Endothelial cell (in vitro differentiated cells): Measurements from ENCODE around the gene THEMIS. TPM values are rescaled to one million over a fixed set of nuclear protein-coding genes. Genes with fewer than 3 reads are reported as not detected.

Experiments used
- DNase-seq: peaks from one replicate; pipeline ENCODE4 v3.0.0; 2021; ENCODE audit warnings: low spot score
- H3K27ac Mint-ChIP-seq: one replicate; pipeline ENCODE4 v1.8.0; 2021; ENCODE audit warnings: mixed read lengths, inconsistent platforms; ENCODE audit not compliant: unreplicated experiment
- H3K27me3 Mint-ChIP-seq: one replicate; pipeline ENCODE4 v1.8.0; 2021; ENCODE audit warnings: mild to moderate bottlenecking, moderate library complexity, mixed read lengths, inconsistent platforms; ENCODE audit not compliant: unreplicated experiment
- H3K36me3 Mint-ChIP-seq: one replicate; pipeline ENCODE4 v1.8.0; 2021; ENCODE audit warnings: mild to moderate bottlenecking, low read depth, mixed read lengths, inconsistent platforms; ENCODE audit not compliant: unreplicated experiment
- H3K4me1 Mint-ChIP-seq: one replicate; pipeline ENCODE4 v1.8.0; 2021; ENCODE audit warnings: mild to moderate bottlenecking, mixed read lengths, inconsistent platforms; ENCODE audit not compliant: unreplicated experiment
- H3K4me3 Mint-ChIP-seq: one replicate; pipeline ENCODE4 v1.8.0; 2021; ENCODE audit warnings: mild to moderate bottlenecking, mixed read lengths, inconsistent platforms; ENCODE audit not compliant: unreplicated experiment
- H3K9me3 Mint-ChIP-seq: one replicate; pipeline ENCODE4 v1.8.0; 2021; ENCODE audit warnings: mixed read lengths, inconsistent platforms; ENCODE audit not compliant: unreplicated experiment
- CTCF ChIP-seq: fragments of 200-600 bp; sonication (generic); IDR thresholded peaks from one replicate; pipeline ENCODE4 v1.5.0; 2021; ENCODE audit warnings: antibody characterized with exemption; ENCODE audit not compliant: unreplicated experiment
- long read RNA-seq: library from polyadenylated mRNA; unstranded; transcript quantifications from one replicate; pipeline ENCODE4 v2.0.0, GENCODE V29; 2020; ENCODE audit not compliant: unreplicated experiment
- total RNA-seq: library from RNA; stranded (reverse); fragmentation: NEBNext Ultra II Directional; extraction: Animal tissue kit (Norgen Biotek cat#: 25700); gene quantifications from one replicate; pipeline ENCODE4 v1.2.1, GENCODE V29; 2021; ENCODE audit not compliant: unreplicated experiment

Gene THEMIS
- not detected for total RNA-seq
- long read RNA-seq = 0 reads

- H3K9me3 Mint-ChIP-seq = no peaks in the 10 kb centered on the region
- no peaks in the 10 kb centered on the region for H3K36me3 Mint-ChIP-seq
- H3K4me1 Mint-ChIP-seq = peaks cover 5% of the 10 kb centered on the region
- DNase-seq = no peak
- no peak within 1 kb of the TSS for H3K4me3 Mint-ChIP-seq
- no peaks in the 10 kb centered on the region for H3K27me3 Mint-ChIP-seq
- H3K27ac Mint-ChIP-seq = no peak within 1 kb of the TSS
- no peak for TF ChIP-seq CTCF
Measured at GRCh38 chr6:127900935-127901334, at the start of gene THEMIS. THEMIS (minus strand) TSS chr6:127901058; CDS start chr6:127900932, 126 bp downstream.

DNA sequence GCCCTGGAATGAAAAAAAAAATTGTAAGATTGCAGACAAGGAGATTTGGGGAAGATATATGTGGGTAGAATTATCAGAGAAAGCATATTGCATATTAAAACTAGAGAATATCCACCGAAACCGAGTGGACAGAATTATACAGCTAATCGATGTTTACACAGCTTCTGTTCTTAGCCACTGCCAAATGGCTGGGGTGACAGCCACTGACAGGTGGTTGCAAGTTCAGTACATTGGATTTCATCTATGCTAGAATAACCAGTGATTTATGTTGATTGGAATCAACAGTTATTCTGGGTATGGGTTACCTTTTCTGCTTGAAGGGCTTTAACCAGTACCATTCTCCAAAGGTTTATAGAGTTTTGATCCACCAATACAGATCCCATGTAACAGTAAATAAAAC, 48.4 kb upstream of the THEMIS start:
- Mint-ChIP-seq H3K9me3 (no peaks in the 10 kb centered on the region), H3K27ac (no peak overlapping the region), H3K36me3 (no peaks in the 10 kb centered on the region), H3K4me3 (no peak overlapping the region), H3K4me1 (peaks cover 15% of the 10 kb centered on the region), H3K27me3 (no peaks in the 10 kb centered on the region)
- no peak for TF ChIP-seq CTCF
- DNase-seq = no peak

GRCh38 chr6:127946388-127946787, 45.5 kb upstream of the THEMIS start:
- H3K36me3 Mint-ChIP-seq = no peaks in the 10 kb centered on the region
- H3K9me3 Mint-ChIP-seq = no peaks in the 10 kb centered on the region
- DNase-seq = no peak
- H3K27ac Mint-ChIP-seq = no peak overlapping the region
- TF ChIP-seq CTCF = no peak
- H3K4me1 Mint-ChIP-seq = peaks cover 8% of the 10 kb centered on the region
- no peak overlapping the region for H3K4me3 Mint-ChIP-seq
- no peaks in the 10 kb centered on the region for H3K27me3 Mint-ChIP-seq

- Mint-ChIP-seq H3K4me3 (no peak overlapping the region), H3K9me3 (no peaks in the 10 kb centered on the region), H3K36me3 (no peaks in the 10 kb centered on the region), H3K4me1 (peaks cover 6% of the 10 kb centered on the region), H3K27me3 (no peaks in the 10 kb centered on the region), H3K27ac (no peak overlapping the region)
- DNase-seq = no peak
- TF ChIP-seq CTCF = no peak
Measured at GRCh38 chr6:127945434-127946097, 44.7 kb upstream of the THEMIS start.

DNA sequence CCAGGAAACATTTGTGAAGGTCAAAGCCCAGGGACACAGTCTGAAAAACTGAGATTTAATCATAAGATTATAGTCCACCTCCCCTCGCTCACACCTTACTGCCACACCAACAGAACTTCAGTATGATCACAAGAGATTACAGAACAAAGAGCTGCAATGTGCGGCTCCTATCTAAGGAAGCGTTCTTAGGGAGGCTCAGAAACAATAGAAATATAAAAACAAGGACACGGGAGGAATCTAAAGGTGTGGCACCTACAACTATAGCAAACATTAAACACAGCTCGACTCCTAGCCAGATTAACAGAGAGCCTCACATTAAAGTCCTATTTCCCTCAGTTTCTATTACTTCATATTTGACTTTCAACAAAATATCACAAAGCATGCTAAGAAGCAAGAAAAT, 40.4 kb upstream of the THEMIS start:
- no peaks in the 10 kb centered on the region for H3K36me3 Mint-ChIP-seq
- TF ChIP-seq CTCF = no peak

More for the DNA sequence above, 40.4 kb upstream of the THEMIS start:
- H3K9me3 Mint-ChIP-seq = no peaks in the 10 kb centered on the region
- peak overlapping the region; percentile 19 for H3K27ac Mint-ChIP-seq
- H3K27me3 Mint-ChIP-seq = no peaks in the 10 kb centered on the region
- no peak overlapping the region for H3K4me3 Mint-ChIP-seq
- H3K4me1 Mint-ChIP-seq = peaks cover 10% of the 10 kb centered on the region
- no peak for DNase-seq
